ENCODE results near the gene P2RX1. TPM values are rescaled to one million over a fixed set of nuclear protein-coding genes. Genes with fewer than 3 reads are reported as not detected.

Gene P2RX1
- total RNA-seq, 1 experiment from 2014 or later: not detected

GRCh38 chr17:3892095-3892998 is 23.9 kb downstream of the P2RX1 start:
- WGBS (ENCODE audit: extremely low coverage, insufficient read length, low lambda C conversion rate): no CpG with 5 or more reads among the region's 96 CpGs
- H3K27me3 Mint-ChIP-seq (ENCODE audit: low read depth): peaks cover 12% of the 10 kb centered on the region
- peak overlapping the region; percentile 77 for H3K4me3 Mint-ChIP-seq

More at GRCh38 chr17:3892095-3892998, 23.9 kb downstream of the P2RX1 start:
- Histone ChIP-seq H4K91ac (ENCODE audit: insufficient read length, low read depth, low read length) (no peak overlapping the region), H3K4me1 (ENCODE audit: insufficient read depth, low read length) (peaks cover 2% of the 10 kb centered on the region; the same call in 1 of the 2 replicates), H2BK5ac (ENCODE audit: insufficient read length, low read length) (no peak overlapping the region), H3K9me3 (ENCODE audit: control insufficient read depth, low read depth, low read length) (no peaks in the 10 kb centered on the region), H2AK5ac (ENCODE audit: insufficient read length, low read length) (no peak overlapping the region), H2BK15ac (ENCODE audit: low read depth, low read length) (no peak overlapping the region), H4K20me1 (ENCODE audit: control insufficient read depth, insufficient read depth, insufficient read length) (no peaks in the 10 kb centered on the region), H3T11ph (ENCODE audit: low read length) (no peak overlapping the region), H2BK20ac (ENCODE audit: low read depth, low read length, poor library complexity, severe bottlenecking) (no peak overlapping the region), H3K56ac (ENCODE audit: insufficient read length, low read depth, low read length) (no peak overlapping the region), H3K79me1 (ENCODE audit: insufficient read depth, low read depth, low read length, poor library complexity, severe bottlenecking) (no peaks in the 10 kb centered on the region), H3K23ac (ENCODE audit: insufficient read length, low read depth, low read length) (no peak overlapping the region), H4K8ac (replicated peaks; ENCODE audit: insufficient read length, low read depth, low read length) (no peak overlapping the region), H4K5ac (ENCODE audit: insufficient read length, low read depth, low read length) (no peak overlapping the region), H3K4me2 (ENCODE audit: insufficient read depth, insufficient read length, low read length) (peak overlapping the region; percentile 47), H3K27ac (ENCODE audit: insufficient read length, low read depth, low read length) (no peak overlapping the region), H3K9ac (ENCODE audit: extremely low read depth, insufficient read length, low read length) (no peak overlapping the region), H3K27me3 (ENCODE audit: insufficient read depth, low read length) (no peaks in the 10 kb centered on the region; the same call in 1 of the 2 replicates), H3K18ac (ENCODE audit: insufficient read length, low read depth, low read length) (no peak overlapping the region), H3K23me2 (ENCODE audit: insufficient read length, low read depth, low read length, poor library complexity, severe bottlenecking) (peaks cover 6% of the 10 kb centered on the region), H2BK12ac (ENCODE audit: insufficient read length, low read depth, low read length) (no peak overlapping the region), H3K4ac (ENCODE audit: low read depth, low read length) (no peak overlapping the region), H2BK120ac (ENCODE audit: low read depth, low read length, poor library complexity, severe bottlenecking) (no peak overlapping the region), H3K79me2 (ENCODE audit: insufficient read depth, low read length) (no peaks in the 10 kb centered on the region), H3K14ac (ENCODE audit: insufficient read depth, low read length) (0 out of 2 replicates have a peak overlapping the region, but pooled peaks have one; percentile 4), H2AFZ (ENCODE audit: low read length) (no peak overlapping the region)
- Mint-ChIP-seq H3K4me1 (peaks cover 32 to 47% of the 10 kb centered on the region in 2 experiments), H3K27ac (peak overlapping the region in 1 of 3 experiments; percentile 57; a peak in 1 of 7 replicates), H3K36me3 (ENCODE audit: insufficient read depth in 1 of 3, low read depth in 3 of 3) (no peaks in the 10 kb centered on the region), H3K9me3 (no peaks in the 10 kb centered on the region)
- peak; percentile 74 for DNase-seq
- peak; percentile 39; the same call in 2 of the 3 replicates for TF ChIP-seq CTCF (conservative IDR thresholded peaks at IDR 0.05)
